GM06990 (cell line): ENCODE data around the gene IL16.
"Not testable (repeated sequence)": the region's sequence is repeated elsewhere in the genome, so short reads cannot be mapped to it uniquely, and the experiment has no call there.

Experiments
- DNase-seq: peaks from one replicate; pipeline ENCODE4 v3.0.0-alpha.2; 2011; ENCODE audit not compliant: insufficient read length; ENCODE audit errors: extremely low read depth
- H3K27me3 ChIP-seq: replicated peaks from 2 replicates; pipeline ENCODE4 v1.6.0; 2011; ENCODE audit warnings: low read length; ENCODE audit not compliant: control insufficient read depth, insufficient read depth
- H3K36me3 ChIP-seq: 2 replicates; pipeline ENCODE4 v1.5.1; 2011; ENCODE audit warnings: low read length; ENCODE audit not compliant: control insufficient read depth, insufficient read depth
- H3K4me3 ChIP-seq: replicated peaks from 2 replicates; pipeline ENCODE4 v1.5.1; 2011; ENCODE audit warnings: low read depth, mild to moderate bottlenecking, control low read depth, low read length
- CTCF ChIP-seq: IDR thresholded peaks from 2 replicates; pipeline ENCODE4 v1.5.1; 2011; ENCODE audit warnings: low read length, control low read depth, mild to moderate bottlenecking, inconsistent platforms; ENCODE audit not compliant: insufficient read depth, poor library complexity, severe bottlenecking

IL16 gene

GRCh38 chr15:81197688-81198281, 1.1 kb downstream of the IL16 start:
- no peak for DNase-seq
- Histone ChIP-seq H3K36me3 (no peaks in the 10 kb centered on the region), H3K27me3 (peaks cover 2% of the 10 kb centered on the region), H3K4me3 (no peak overlapping the region)
- no peak for TF ChIP-seq CTCF

GRCh38 chr15:81199031-81199779, 2.5 kb downstream of the IL16 start:
- Histone ChIP-seq H3K4me3 (no peak overlapping the region), H3K36me3 (no peaks in the 10 kb centered on the region), H3K27me3 (peaks cover 2% of the 10 kb centered on the region)
- TF ChIP-seq CTCF, result no peak
- no peak for DNase-seq

GRCh38 chr15:81206018-81206417, 9.3 kb downstream of the IL16 start:
- no peaks in the 10 kb centered on the region for H3K36me3 ChIP-seq
- no peak overlapping the region for H3K4me3 ChIP-seq
- no peak for DNase-seq
- TF ChIP-seq CTCF, result no peak
- H3K27me3 ChIP-seq, result no peaks in the 10 kb centered on the region

- H3K4me3 ChIP-seq, H3K27me3 ChIP-seq, H3K36me3 ChIP-seq, DNase-seq: not testable (repeated sequence)
Measured at GRCh38 chr15:81207987-81208386, 11.3 kb downstream of the IL16 start.

GRCh38 chr15:81209635-81210034, 13.0 kb downstream of the IL16 start:
- Histone ChIP-seq H3K4me3 (no peak overlapping the region), H3K36me3 (no peaks in the 10 kb centered on the region), H3K27me3 (no peaks in the 10 kb centered on the region)
- DNase-seq, result no peak
- no peak for TF ChIP-seq CTCF

- no peaks in the 10 kb centered on the region for H3K27me3 ChIP-seq
- H3K36me3 ChIP-seq, result no peaks in the 10 kb centered on the region
- DNase-seq, result no peak
- TF ChIP-seq CTCF, result no peak
- no peak overlapping the region for H3K4me3 ChIP-seq
Measured at GRCh38 chr15:81211376-81211775, 14.7 kb downstream of the IL16 start.
